ENCODE data around the gene NUDC. TPM values are rescaled to one million over a fixed set of nuclear protein-coding genes. Genes with fewer than 3 reads are reported as not detected.

The NUDC gene
- total RNA-seq, 1 donor from 2014 or later: 70.2 TPM

GRCh38 chr1:26923711-26924110 is 2.2 kb downstream of the NUDC start:
- no peaks in the 10 kb centered on the region for H3K9me3 Mint-ChIP-seq (ENCODE audit: unreplicated experiment)
- no peak for FAIRE-seq
- H3K79me2 ChIP-seq (ENCODE audit: insufficient read depth, low read length): peaks cover 61% of the 10 kb centered on the region
- H3K9ac ChIP-seq (ENCODE audit: low read length): peak overlapping the region; percentile 90
- H3K4me1 Mint-ChIP-seq (ENCODE audit: low read depth, unreplicated experiment): peaks cover 13% of the 10 kb centered on the region
- peaks cover 14% of the 10 kb centered on the region for H3K36me3 Mint-ChIP-seq (ENCODE audit: low read depth, unreplicated experiment)
- TF ChIP-seq, protein P1, sequence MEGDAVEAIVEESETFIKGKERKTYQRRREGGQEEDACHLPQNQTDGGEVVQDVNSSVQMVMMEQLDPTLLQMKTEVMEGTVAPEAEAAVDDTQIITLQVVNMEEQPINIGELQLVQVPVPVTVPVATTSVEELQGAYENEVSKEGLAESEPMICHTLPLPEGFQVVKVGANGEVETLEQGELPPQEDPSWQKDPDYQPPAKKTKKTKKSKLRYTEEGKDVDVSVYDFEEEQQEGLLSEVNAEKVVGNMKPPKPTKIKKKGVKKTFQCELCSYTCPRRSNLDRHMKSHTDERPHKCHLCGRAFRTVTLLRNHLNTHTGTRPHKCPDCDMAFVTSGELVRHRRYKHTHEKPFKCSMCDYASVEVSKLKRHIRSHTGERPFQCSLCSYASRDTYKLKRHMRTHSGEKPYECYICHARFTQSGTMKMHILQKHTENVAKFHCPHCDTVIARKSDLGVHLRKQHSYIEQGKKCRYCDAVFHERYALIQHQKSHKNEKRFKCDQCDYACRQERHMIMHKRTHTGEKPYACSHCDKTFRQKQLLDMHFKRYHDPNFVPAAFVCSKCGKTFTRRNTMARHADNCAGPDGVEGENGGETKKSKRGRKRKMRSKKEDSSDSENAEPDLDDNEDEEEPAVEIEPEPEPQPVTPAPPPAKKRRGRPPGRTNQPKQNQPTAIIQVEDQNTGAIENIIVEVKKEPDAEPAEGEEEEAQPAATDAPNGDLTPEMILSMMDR (IDR thresholded peaks at IDR 0.05; ENCODE audit: insufficient read depth, low read depth, low read length): no peak
- TF ChIP-seq EZH2 (IDR thresholded peaks at IDR 0.05; ENCODE audit: insufficient read depth, low read length): no peak
- peak overlapping the region; percentile 89 for H3K4me2 ChIP-seq (ENCODE audit: low read length)
- H3K27me3 Mint-ChIP-seq (ENCODE audit: low read depth, unreplicated experiment): no peaks in the 10 kb centered on the region
- H3K4me1 ChIP-seq (ENCODE audit: insufficient read depth, low read length): peaks cover 18% of the 10 kb centered on the region
- H2AFZ ChIP-seq (ENCODE audit: low read depth, low read length): no peak overlapping the region
- H3K9me3 ChIP-seq (ENCODE audit: insufficient read depth, low read depth, low read length): no peaks in the 10 kb centered on the region
- H3K4me3 ChIP-seq (ENCODE audit: insufficient read depth, low read depth, low read length): no peak overlapping the region
- peaks cover 16% of the 10 kb centered on the region for H3K36me3 ChIP-seq (ENCODE audit: insufficient read depth, low read length)
- no peak for DNase-seq (ENCODE audit: low read depth)
- H3K4me3 Mint-ChIP-seq (ENCODE audit: unreplicated experiment): no peak overlapping the region
- peak overlapping the region; percentile 31 for H3K27ac ChIP-seq (ENCODE audit: low read depth, low read length)
- peaks cover 37% of the 10 kb centered on the region for H4K20me1 ChIP-seq (ENCODE audit: insufficient read depth, low read length)
- H3K27ac Mint-ChIP-seq (ENCODE audit: unreplicated experiment): no peak overlapping the region
- H3K27me3 ChIP-seq (ENCODE audit: insufficient read depth, low read length): no peaks in the 10 kb centered on the region

DNA sequence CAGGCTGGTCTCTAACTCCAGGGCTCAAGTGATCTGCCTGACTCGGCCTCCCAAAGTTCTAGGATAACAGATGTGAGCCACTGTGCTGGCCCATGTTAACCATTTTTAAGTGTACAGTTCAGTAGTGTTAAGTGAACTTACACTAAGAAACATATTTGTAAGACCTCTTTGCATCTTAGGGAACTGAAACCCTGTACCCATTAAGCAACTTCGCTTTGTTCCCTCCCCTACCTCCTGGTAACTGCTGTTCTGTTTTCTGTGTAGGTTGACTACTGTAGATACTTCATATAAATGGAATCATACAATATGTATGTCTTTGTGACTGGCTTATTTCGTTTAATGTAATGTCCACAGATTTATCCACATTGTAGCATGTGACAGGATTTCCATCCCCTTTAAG is 11.0 kb downstream of the NUDC start:
- no peak overlapping the region for H2AFZ ChIP-seq (ENCODE audit: low read depth, low read length)
- no peaks in the 10 kb centered on the region for H3K9me3 ChIP-seq (ENCODE audit: insufficient read depth, low read depth, low read length)
- no peaks in the 10 kb centered on the region for H3K4me1 ChIP-seq (ENCODE audit: insufficient read depth, low read length)
- H3K9ac ChIP-seq (ENCODE audit: low read length): no peak overlapping the region
- no peak for DNase-seq (ENCODE audit: low read depth)
- Mint-ChIP-seq H3K27me3 (ENCODE audit: low read depth, unreplicated experiment) (no peaks in the 10 kb centered on the region), H3K27ac (ENCODE audit: unreplicated experiment) (no peak overlapping the region), H3K4me1 (ENCODE audit: low read depth, unreplicated experiment) (no peaks in the 10 kb centered on the region), H3K4me3 (ENCODE audit: unreplicated experiment) (no peak overlapping the region), H3K9me3 (ENCODE audit: unreplicated experiment) (no peaks in the 10 kb centered on the region), H3K36me3 (ENCODE audit: low read depth, unreplicated experiment) (peaks cover 27% of the 10 kb centered on the region)
- no peak overlapping the region for H3K27ac ChIP-seq (ENCODE audit: low read depth, low read length)
- peaks cover 36% of the 10 kb centered on the region for H3K36me3 ChIP-seq (ENCODE audit: insufficient read depth, low read length)
- FAIRE-seq: no peak
- no peaks in the 10 kb centered on the region for H3K27me3 ChIP-seq (ENCODE audit: insufficient read depth, low read length)
- H3K79me2 ChIP-seq (ENCODE audit: insufficient read depth, low read length): peaks cover 65% of the 10 kb centered on the region
- no peak overlapping the region for H3K4me3 ChIP-seq (ENCODE audit: insufficient read depth, low read depth, low read length)
- H3K4me2 ChIP-seq (ENCODE audit: low read length): no peak overlapping the region
- no peak for TF ChIP-seq EZH2 (IDR thresholded peaks at IDR 0.05; ENCODE audit: insufficient read depth, low read length)
- TF ChIP-seq, protein P1 (IDR thresholded peaks at IDR 0.05; ENCODE audit: insufficient read depth, low read depth, low read length): no peak
- peaks cover 26% of the 10 kb centered on the region for H4K20me1 ChIP-seq (ENCODE audit: insufficient read depth, low read length)

GRCh38 chr1:26936823-26937222 is 15.3 kb downstream of the NUDC start:
- Mint-ChIP-seq H3K36me3 (ENCODE audit: low read depth, unreplicated experiment) (peaks cover 24% of the 10 kb centered on the region), H3K27me3 (ENCODE audit: low read depth, unreplicated experiment) (no peaks in the 10 kb centered on the region), H3K4me3 (ENCODE audit: unreplicated experiment) (no peak overlapping the region), H3K27ac (ENCODE audit: unreplicated experiment) (no peak overlapping the region), H3K4me1 (ENCODE audit: low read depth, unreplicated experiment) (peaks cover 10% of the 10 kb centered on the region), H3K9me3 (ENCODE audit: unreplicated experiment) (no peaks in the 10 kb centered on the region)
- peaks cover 10% of the 10 kb centered on the region for H3K4me1 ChIP-seq (ENCODE audit: insufficient read depth, low read length)
- no peak for TF ChIP-seq EZH2 (IDR thresholded peaks at IDR 0.05; ENCODE audit: insufficient read depth, low read length)
- TF ChIP-seq, protein P1 (IDR thresholded peaks at IDR 0.05; ENCODE audit: insufficient read depth, low read depth, low read length): no peak
- FAIRE-seq (no peak), DNase-seq (ENCODE audit: low read depth) (no peak)
- H3K79me2 ChIP-seq (ENCODE audit: insufficient read depth, low read length): peaks cover 70% of the 10 kb centered on the region
- H3K9me3 ChIP-seq (ENCODE audit: insufficient read depth, low read depth, low read length): no peaks in the 10 kb centered on the region
- no peak overlapping the region for H2AFZ ChIP-seq (ENCODE audit: low read depth, low read length)
- no peak overlapping the region for H3K4me3 ChIP-seq (ENCODE audit: insufficient read depth, low read depth, low read length)
- peaks cover 27% of the 10 kb centered on the region for H3K36me3 ChIP-seq (ENCODE audit: insufficient read depth, low read length)
- no peak overlapping the region for H3K9ac ChIP-seq (ENCODE audit: low read length)
- no peaks in the 10 kb centered on the region for H3K27me3 ChIP-seq (ENCODE audit: insufficient read depth, low read length)
- H4K20me1 ChIP-seq (ENCODE audit: insufficient read depth, low read length): peaks cover 11% of the 10 kb centered on the region
- no peak overlapping the region for H3K4me2 ChIP-seq (ENCODE audit: low read length)
- H3K27ac ChIP-seq (ENCODE audit: low read depth, low read length): no peak overlapping the region
